Measurements from ENCODE around the gene KHK. TPM values are rescaled to one million over a fixed set of nuclear protein-coding genes. Genes with fewer than 3 reads are reported as not detected.

The KHK gene
- total and polyA plus RNA-seq, 2 experiments from 2014 or later, result 0.51 TPM; not detected in 1

DNA sequence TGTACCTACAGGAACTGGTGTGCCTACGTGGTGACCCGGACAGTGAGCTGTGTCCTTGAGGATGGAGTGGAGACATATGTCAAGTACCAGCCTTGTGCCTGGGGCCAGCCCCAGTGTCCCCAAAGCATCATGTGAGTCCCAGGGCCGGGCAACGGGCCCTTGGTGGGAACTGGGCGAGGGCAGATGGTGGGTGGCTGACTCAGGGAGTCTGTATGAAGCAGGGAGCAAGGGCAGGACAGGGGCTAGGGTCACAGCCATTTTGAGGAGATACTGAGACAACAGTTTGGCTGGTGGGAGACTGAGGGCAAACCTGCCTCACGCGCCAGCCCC lies 6.5 kb upstream of the KHK start:
- Histone ChIP-seq H3K4me3 (peak overlapping the region; percentile 81), H3K9me2 (ENCODE audit: insufficient read depth) (no peaks in the 10 kb centered on the region), H3K9ac (peak overlapping the region; percentile 87), H3K79me2 (ENCODE audit: insufficient read depth) (peaks cover 35% of the 10 kb centered on the region), H3K4me1 (ENCODE audit: insufficient read depth) (peaks cover 16% of the 10 kb centered on the region), H3K27ac (peak overlapping the region; percentile 74), H3K9me3 (ENCODE audit: low read depth) (no peaks in the 10 kb centered on the region), H4K20me1 (ENCODE audit: insufficient read depth) (no peaks in the 10 kb centered on the region), H3F3A (ENCODE audit: insufficient read depth) (peaks cover 9% of the 10 kb centered on the region), H3K4me2 (ENCODE audit: unreplicated experiment) (peak overlapping the region; percentile 99), H3K36me3 (ENCODE audit: low read depth) (no peaks in the 10 kb centered on the region), H3K27me3 (replicated peaks; ENCODE audit: insufficient read depth) (no peaks in the 10 kb centered on the region), H2AFZ (no peak overlapping the region)
- WGBS, 2 experiments (ENCODE audit: low coverage in 1 of 2, low lambda C conversion rate in 2 of 2, missing lambda C conversion rate in 2 of 2), result 9 to 14% methylated on average over 7 of the region's 7 CpGs
- TF ChIP-seq EZH2 (IDR thresholded peaks at IDR 0.05; ENCODE audit: insufficient read depth, poor library complexity, severe bottlenecking) (no peak), EZH2phosphoT487 (IDR thresholded peaks at IDR 0.05; ENCODE audit: insufficient read depth, low read depth) (no peak)
- DNase-seq, result peak; percentile 61
- in situ Hi-C loops (cut with MboI), result no loop called here

DNA sequence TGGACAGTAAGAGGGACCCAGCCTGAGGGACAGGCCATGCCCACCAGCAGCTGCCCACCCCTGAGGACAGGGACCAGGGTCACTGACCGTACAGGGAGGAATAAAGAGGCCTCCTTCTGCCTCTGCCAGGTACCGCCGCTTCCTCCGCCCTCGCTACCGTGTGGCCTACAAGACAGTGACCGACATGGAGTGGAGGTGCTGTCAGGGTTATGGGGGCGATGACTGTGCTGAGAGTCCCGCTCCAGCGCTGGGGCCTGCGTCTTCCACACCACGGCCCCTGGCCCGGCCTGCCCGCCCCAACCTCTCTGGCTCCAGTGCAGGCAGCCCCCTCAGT lies 6.0 kb upstream of the KHK start:
- TF ChIP-seq EZH2 (IDR thresholded peaks at IDR 0.05; ENCODE audit: insufficient read depth, poor library complexity, severe bottlenecking), result no peak
- no peak for TF ChIP-seq EZH2phosphoT487 (IDR thresholded peaks at IDR 0.05; ENCODE audit: insufficient read depth, low read depth)
- no peak for DNase-seq
- Histone ChIP-seq H3K9me3 (ENCODE audit: low read depth) (no peaks in the 10 kb centered on the region), H3K27me3 (replicated peaks; ENCODE audit: insufficient read depth) (no peaks in the 10 kb centered on the region), H3F3A (ENCODE audit: insufficient read depth) (peaks cover 13% of the 10 kb centered on the region), H2AFZ (no peak overlapping the region), H3K36me3 (ENCODE audit: low read depth) (no peaks in the 10 kb centered on the region), H3K9me2 (ENCODE audit: insufficient read depth) (no peaks in the 10 kb centered on the region), H3K27ac (peak overlapping the region; percentile 74), H3K4me2 (ENCODE audit: unreplicated experiment) (peak overlapping the region; percentile 99), H4K20me1 (ENCODE audit: insufficient read depth) (no peaks in the 10 kb centered on the region), H3K79me2 (ENCODE audit: insufficient read depth) (peaks cover 35% of the 10 kb centered on the region), H3K9ac (peak overlapping the region; percentile 87), H3K4me3 (peak overlapping the region; percentile 81), H3K4me1 (ENCODE audit: insufficient read depth) (peaks cover 16% of the 10 kb centered on the region)
- in situ Hi-C loops (cut with MboI), result no loop called here
- WGBS, 2 experiments (ENCODE audit: low coverage in 1 of 2, low lambda C conversion rate in 2 of 2, missing lambda C conversion rate in 2 of 2), result 76 to 77% methylated on average over 14 of the region's 14 CpGs

DNA sequence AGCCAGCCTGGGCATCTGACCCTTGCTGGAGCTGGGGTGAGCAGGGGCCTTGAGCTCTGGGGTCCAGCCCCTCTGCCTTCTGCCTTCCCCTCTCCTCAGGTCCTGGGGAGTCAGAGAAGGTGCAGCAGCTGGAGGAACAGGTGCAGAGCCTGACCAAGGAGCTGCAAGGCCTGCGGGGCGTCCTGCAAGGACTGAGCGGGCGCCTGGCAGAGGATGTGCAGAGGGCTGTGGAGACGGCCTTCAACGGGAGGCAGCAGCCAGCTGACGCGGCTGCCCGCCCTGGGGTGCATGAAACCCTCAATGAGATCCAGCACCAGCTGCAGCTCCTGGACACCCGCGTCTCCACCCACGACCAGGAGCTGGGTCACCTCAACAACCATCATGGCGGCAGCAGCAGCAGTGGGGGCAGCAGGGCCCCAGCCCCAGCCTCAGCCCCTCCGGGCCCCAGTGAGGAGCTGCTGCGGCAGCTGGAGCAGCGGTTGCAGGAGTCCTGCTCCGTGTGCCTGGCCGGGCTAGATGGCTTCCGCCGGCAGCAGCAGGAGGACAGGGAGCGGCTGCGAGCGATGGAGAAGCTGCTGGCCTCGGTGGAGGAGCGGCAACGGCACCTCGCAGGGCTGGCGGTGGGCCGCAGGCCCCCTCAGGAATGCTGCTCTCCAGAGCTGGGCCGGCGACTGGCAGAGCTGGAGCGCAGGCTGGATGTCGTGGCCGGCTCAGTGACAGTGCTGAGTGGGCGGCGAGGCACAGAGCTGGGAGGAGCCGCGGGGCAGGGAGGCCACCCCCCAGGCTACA lies 4.4 kb upstream of the KHK start:
- Histone ChIP-seq H3K27ac (no peak overlapping the region), H3K27me3 (replicated peaks; ENCODE audit: insufficient read depth) (no peaks in the 10 kb centered on the region), H3K36me3 (ENCODE audit: low read depth) (no peaks in the 10 kb centered on the region), H3K79me2 (ENCODE audit: insufficient read depth) (peaks cover 35% of the 10 kb centered on the region), H3F3A (ENCODE audit: insufficient read depth) (peaks cover 13% of the 10 kb centered on the region), H3K4me1 (ENCODE audit: insufficient read depth) (peaks cover 16% of the 10 kb centered on the region), H3K9me2 (ENCODE audit: insufficient read depth) (no peaks in the 10 kb centered on the region), H4K20me1 (ENCODE audit: insufficient read depth) (no peaks in the 10 kb centered on the region), H3K9ac (no peak overlapping the region), H2AFZ (no peak overlapping the region), H3K4me3 (no peak overlapping the region), H3K9me3 (ENCODE audit: low read depth) (no peaks in the 10 kb centered on the region), H3K4me2 (ENCODE audit: unreplicated experiment) (no peak overlapping the region)
- whole genome bisulfite sequencing, 2 experiments (ENCODE audit: low coverage in 1 of 2, low lambda C conversion rate in 2 of 2, missing lambda C conversion rate in 2 of 2), result 89 to 92% methylated on average over 34 to 38 of the region's 38 CpGs
- TF ChIP-seq EZH2 (IDR thresholded peaks at IDR 0.05; ENCODE audit: insufficient read depth, poor library complexity, severe bottlenecking) (no peak), EZH2phosphoT487 (IDR thresholded peaks at IDR 0.05; ENCODE audit: insufficient read depth, low read depth) (no peak)
- no peak for DNase-seq
- in situ Hi-C loops (cut with MboI), result no loop called here

DNA sequence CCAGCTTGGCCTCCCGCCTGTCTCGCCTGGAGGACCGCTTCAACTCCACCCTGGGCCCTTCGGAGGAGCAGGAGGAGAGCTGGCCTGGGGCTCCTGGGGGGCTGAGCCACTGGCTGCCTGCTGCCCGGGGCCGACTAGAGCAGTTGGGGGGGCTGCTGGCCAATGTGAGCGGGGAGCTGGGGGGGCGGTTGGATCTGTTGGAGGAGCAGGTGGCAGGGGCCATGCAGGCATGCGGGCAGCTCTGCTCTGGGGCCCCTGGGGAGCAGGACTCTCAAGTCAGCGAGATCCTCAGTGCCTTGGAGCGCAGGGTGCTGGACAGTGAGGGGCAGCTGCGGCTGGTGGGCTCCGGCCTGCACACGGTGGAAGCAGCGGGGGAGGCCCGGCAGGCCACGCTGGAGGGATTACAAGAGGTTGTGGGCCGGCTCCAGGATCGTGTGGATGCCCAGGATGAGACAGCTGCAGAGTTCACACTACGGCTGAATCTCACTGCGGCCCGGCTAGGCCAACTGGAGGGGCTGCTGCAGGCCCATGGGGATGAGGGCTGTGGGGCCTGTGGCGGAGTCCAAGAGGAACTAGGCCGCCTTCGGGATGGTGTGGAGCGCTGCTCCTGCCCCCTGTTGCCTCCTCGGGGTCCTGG lies 3.7 kb upstream of the KHK start:
- TF ChIP-seq EZH2phosphoT487 (IDR thresholded peaks at IDR 0.05; ENCODE audit: insufficient read depth, low read depth) (no peak), EZH2 (IDR thresholded peaks at IDR 0.05; ENCODE audit: insufficient read depth, poor library complexity, severe bottlenecking) (no peak)
- Histone ChIP-seq H3K4me3 (no peak overlapping the region), H3K79me2 (ENCODE audit: insufficient read depth) (peaks cover 35% of the 10 kb centered on the region), H3K9me2 (ENCODE audit: insufficient read depth) (no peaks in the 10 kb centered on the region), H3K9ac (no peak overlapping the region), H3F3A (ENCODE audit: insufficient read depth) (peaks cover 13% of the 10 kb centered on the region), H3K4me2 (ENCODE audit: unreplicated experiment) (no peak overlapping the region), H3K4me1 (ENCODE audit: insufficient read depth) (peaks cover 16% of the 10 kb centered on the region), H4K20me1 (ENCODE audit: insufficient read depth) (no peaks in the 10 kb centered on the region), H3K36me3 (ENCODE audit: low read depth) (no peaks in the 10 kb centered on the region), H3K27ac (no peak overlapping the region), H3K27me3 (replicated peaks; ENCODE audit: insufficient read depth) (no peaks in the 10 kb centered on the region), H3K9me3 (ENCODE audit: low read depth) (no peaks in the 10 kb centered on the region), H2AFZ (no peak overlapping the region)
- DNase-seq, result no peak
- WGBS, 2 experiments (ENCODE audit: low coverage in 1 of 2, low lambda C conversion rate in 2 of 2, missing lambda C conversion rate in 2 of 2), result 85 to 87% methylated on average over 23 to 27 of the region's 27 CpGs
- in situ Hi-C loops (cut with MboI), result no loop called here
